IPS-NIHi7 (cell line): ENCODE data around the gene NSD1.

Experiments used
- DNase-seq: peaks from one replicate; pipeline ENCODE4 v3.0.0; 2012; ENCODE audit warnings: mixed read lengths; ENCODE audit errors: extremely low spot score

Gene NSD1

DNA sequence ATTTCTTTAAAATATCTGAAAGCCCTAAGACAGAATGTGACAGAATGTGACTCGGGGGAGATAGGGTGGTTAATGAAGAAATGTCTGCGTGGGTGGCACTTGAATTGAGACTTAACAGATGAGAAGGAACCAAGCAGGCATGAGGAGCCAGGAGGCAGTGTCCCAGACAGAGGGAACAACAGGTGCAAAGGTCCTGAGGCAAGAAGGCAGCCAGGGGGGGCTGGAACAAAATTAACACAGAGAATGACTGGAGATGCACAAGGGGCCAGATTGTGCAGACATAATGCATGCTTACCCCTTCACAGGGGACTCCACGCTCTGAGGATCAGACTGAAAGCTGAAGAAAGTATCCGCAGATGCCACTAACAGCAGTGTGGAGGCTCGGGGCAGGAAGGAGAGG is 216.2 kb downstream of the NSD1 start:
- no peak for DNase-seq
